ENCODE results near the gene C1QTNF12.

The C1QTNF12 gene

DNA sequence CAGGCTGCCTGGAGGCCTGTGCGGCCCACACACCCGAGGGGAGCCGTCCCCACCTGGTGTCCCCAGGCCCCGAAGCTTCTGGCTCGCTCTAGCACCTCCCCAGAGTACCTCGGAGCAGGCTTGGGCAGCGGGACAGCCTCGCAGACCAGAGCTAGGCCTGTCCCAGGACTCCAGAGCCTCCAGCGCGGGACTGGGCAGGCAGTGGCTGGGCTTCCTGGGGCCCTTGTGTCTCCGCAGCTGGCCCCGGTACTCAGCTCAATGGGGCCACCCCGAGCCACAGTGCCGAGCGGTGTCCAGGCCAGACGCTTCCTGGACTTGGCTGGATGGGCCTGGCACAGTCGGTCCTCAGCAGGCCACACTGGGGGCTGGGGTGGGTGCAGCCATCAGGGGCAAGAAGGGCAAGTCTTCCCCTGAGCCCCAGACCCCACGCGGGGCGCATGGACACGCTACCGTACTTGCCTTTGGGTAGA lies 38.6 kb upstream of the C1QTNF12 start:
- TF ChIP-seq, protein P1, sequence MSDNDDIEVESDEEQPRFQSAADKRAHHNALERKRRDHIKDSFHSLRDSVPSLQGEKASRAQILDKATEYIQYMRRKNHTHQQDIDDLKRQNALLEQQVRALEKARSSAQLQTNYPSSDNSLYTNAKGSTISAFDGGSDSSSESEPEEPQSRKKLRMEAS (IDR thresholded peaks at IDR 0.05): no peak
- TF ChIP-seq, protein P2, sequence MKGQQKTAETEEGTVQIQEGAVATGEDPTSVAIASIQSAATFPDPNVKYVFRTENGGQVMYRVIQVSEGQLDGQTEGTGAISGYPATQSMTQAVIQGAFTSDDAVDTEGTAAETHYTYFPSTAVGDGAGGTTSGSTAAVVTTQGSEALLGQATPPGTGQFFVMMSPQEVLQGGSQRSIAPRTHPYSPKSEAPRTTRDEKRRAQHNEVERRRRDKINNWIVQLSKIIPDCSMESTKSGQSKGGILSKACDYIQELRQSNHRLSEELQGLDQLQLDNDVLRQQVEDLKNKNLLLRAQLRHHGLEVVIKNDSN (IDR thresholded peaks at IDR 0.05): no peak
- TF ChIP-seq EP300 (IDR thresholded peaks at IDR 0.05; ENCODE audit: borderline replicate concordance) (no peak), TAF1 (IDR thresholded peaks at IDR 0.05; ENCODE audit: low read depth) (no peak), TCF12 (IDR thresholded peaks at IDR 0.05; ENCODE audit: low read depth) (no peak), EGR1 (IDR thresholded peaks at IDR 0.05) (no peak), RAD21 (IDR thresholded peaks at IDR 0.05; ENCODE audit: low read depth) (no peak), CEBPB (IDR thresholded peaks at IDR 0.05) (no peak), FOXM1 (IDR thresholded peaks at IDR 0.05; ENCODE audit: borderline replicate concordance, low read depth) (no peak), TEAD4 (IDR thresholded peaks at IDR 0.05) (no peak), CREB1 (IDR thresholded peaks at IDR 0.05; ENCODE audit: low read depth) (no peak), NFIC (IDR thresholded peaks at IDR 0.05) (no peak), ZBTB7A (IDR thresholded peaks at IDR 0.05; ENCODE audit: low read depth) (no peak), YY1 (IDR thresholded peaks at IDR 0.05; ENCODE audit: low read depth) (no peak)
- TF ChIP-seq, protein P3, sequence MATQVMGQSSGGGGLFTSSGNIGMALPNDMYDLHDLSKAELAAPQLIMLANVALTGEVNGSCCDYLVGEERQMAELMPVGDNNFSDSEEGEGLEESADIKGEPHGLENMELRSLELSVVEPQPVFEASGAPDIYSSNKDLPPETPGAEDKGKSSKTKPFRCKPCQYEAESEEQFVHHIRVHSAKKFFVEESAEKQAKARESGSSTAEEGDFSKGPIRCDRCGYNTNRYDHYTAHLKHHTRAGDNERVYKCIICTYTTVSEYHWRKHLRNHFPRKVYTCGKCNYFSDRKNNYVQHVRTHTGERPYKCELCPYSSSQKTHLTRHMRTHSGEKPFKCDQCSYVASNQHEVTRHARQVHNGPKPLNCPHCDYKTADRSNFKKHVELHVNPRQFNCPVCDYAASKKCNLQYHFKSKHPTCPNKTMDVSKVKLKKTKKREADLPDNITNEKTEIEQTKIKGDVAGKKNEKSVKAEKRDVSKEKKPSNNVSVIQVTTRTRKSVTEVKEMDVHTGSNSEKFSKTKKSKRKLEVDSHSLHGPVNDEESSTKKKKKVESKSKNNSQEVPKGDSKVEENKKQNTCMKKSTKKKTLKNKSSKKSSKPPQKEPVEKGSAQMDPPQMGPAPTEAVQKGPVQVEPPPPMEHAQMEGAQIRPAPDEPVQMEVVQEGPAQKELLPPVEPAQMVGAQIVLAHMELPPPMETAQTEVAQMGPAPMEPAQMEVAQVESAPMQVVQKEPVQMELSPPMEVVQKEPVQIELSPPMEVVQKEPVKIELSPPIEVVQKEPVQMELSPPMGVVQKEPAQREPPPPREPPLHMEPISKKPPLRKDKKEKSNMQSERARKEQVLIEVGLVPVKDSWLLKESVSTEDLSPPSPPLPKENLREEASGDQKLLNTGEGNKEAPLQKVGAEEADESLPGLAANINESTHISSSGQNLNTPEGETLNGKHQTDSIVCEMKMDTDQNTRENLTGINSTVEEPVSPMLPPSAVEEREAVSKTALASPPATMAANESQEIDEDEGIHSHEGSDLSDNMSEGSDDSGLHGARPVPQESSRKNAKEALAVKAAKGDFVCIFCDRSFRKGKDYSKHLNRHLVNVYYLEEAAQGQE (IDR thresholded peaks at IDR 0.05; ENCODE audit: low read depth): no peak

DNA sequence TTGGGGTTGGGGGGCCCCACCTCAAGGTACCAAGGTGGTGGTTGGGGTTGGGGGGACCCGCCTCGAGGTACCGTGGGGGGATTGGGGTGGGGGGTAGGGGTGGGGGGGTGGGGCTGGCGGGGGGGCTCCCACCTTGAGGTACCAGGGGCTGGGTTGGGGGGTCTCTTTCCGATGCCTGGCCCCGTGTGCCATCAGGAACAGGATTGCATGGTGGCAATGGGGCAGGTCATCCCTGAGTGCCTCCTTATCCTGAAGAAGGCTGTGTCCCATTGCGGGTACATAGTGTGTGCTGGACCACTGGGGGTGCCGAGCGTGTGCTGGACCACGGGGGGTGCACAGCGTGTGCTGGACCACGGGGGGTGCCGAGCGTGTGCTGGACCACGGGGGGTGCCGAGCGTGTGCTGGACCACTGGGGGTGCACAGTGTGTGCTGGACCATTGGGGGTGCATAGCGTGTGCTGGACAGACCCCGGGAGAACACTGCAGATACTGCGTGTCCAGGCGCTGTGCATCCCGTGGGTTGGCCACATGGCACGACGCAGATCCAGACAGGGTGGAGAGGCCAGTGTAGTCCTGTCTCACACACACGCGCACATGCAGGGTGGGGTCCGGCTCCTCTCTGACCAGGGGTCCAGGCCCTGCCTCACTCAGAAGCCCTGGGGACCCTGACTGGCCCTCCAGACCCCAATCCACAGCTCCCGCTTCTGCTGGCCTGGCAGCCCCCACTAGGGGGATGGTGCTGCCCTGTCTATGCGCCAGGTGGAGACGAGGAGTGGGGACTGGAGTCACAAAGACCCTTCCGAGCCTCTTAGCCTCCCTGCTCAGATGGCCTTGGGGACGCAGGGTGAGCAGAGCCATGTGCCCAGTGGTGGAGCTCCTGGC lies 37.9 kb upstream of the C1QTNF12 start:
- TF ChIP-seq ZBTB7A (IDR thresholded peaks at IDR 0.05; ENCODE audit: low read depth): 0 out of 2 replicates have a peak, but pooled peaks have one; percentile 24
- TF ChIP-seq TCF12 (IDR thresholded peaks at IDR 0.05; ENCODE audit: low read depth): no peak
- TF ChIP-seq NFIC (IDR thresholded peaks at IDR 0.05): no peak
- TF ChIP-seq RAD21 (IDR thresholded peaks at IDR 0.05; ENCODE audit: low read depth): no peak
- TF ChIP-seq, protein P2 (IDR thresholded peaks at IDR 0.05): no peak
- TF ChIP-seq EP300 (IDR thresholded peaks at IDR 0.05; ENCODE audit: borderline replicate concordance): no peak
- no peak for TF ChIP-seq TEAD4 (IDR thresholded peaks at IDR 0.05)
- no peak for TF ChIP-seq TAF1 (IDR thresholded peaks at IDR 0.05; ENCODE audit: low read depth)

DNA sequence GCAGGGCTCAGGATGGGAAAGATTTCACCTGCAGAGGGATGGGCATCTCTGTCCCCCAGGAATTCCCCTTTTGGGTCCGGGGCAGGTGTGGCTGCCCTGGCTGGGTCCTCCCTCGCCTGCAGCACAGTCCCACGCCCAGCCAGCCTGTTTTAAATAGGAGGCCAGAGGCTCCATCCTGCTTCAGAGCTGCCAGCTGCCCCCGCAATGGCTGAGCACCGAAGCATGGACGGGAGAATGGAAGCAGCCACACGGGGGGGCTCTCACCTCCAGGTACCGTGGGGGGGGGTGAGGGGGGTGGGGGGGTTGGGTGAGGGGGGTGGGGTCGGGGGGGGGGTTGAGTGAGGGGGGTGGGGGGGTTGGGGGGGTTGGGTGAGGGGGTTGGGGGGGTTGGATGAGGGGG lies 37.3 kb upstream of the C1QTNF12 start:
- TF ChIP-seq TAF1 (IDR thresholded peaks at IDR 0.05; ENCODE audit: low read depth) (no peak), EGR1 (IDR thresholded peaks at IDR 0.05) (peak; percentile 85), ZBTB7A (IDR thresholded peaks at IDR 0.05; ENCODE audit: low read depth) (no peak)
- TF ChIP-seq, protein P1 (IDR thresholded peaks at IDR 0.05): no peak

DNA sequence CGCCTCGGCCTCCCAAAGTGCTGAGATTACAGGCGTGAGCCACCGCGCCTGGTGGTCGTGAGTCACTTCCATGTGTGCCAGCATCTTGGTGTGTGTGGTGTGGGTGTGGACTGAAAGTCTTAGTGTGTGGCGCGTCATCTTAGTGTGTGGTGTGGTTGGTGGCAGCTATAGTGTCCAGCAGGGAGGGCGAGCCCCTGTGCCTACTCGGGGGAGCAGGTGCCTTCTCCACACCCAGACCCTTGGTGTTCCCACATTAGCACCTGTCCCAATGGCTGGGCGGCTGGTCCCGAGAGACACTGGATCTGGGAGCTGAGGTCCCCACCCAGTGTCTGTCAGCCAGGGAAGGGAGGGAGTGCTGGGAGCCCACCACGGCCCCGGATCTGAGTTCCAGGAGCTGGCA lies 36.5 kb upstream of the C1QTNF12 start:
- no peak for TF ChIP-seq TCF12 (IDR thresholded peaks at IDR 0.05; ENCODE audit: low read depth)
- no peak for TF ChIP-seq TEAD4 (IDR thresholded peaks at IDR 0.05)
- TF ChIP-seq TAF1 (IDR thresholded peaks at IDR 0.05; ENCODE audit: low read depth): no peak
- TF ChIP-seq, protein P3 (IDR thresholded peaks at IDR 0.05; ENCODE audit: low read depth): no peak

DNA sequence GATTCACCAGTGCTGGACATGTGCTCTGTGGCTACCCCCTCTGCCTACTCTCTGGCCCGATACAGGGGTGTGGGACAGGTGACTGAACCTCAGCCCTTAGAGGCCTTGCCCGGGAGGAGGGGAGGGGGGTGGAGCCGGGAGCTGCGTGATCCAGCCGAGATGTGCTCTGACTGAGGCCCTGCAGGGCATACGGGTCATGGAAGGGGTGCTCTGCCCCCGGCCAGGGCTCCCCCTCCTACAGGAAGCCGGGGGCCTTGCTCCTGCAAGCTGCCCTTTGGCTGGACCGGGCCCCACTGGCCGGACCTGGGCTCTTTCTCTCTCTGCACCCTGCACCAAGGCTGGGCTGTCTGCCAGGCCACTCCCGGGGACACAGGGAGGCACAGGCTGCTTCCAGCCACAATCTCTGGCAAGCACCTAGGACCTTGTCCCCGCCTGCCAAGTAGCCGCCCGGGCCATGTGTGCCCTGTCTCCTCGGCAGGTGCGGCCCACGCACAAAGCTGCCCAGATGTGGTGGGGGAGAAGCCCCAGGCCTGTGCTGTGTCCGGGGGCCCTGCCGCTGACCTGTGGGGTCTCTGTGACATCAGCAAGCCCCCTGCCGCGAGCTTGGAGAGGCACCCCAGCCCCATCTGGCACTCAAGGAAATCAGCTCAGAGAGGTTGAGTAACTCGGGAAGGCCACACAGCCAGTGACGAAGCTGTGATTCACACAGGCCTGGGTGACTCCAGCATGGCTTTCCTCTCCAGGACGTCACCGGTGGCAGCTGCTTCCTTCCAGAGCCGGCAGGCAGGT lies 35.2 kb upstream of the C1QTNF12 start:
- TF ChIP-seq RAD21 (IDR thresholded peaks at IDR 0.05; ENCODE audit: low read depth) (no peak), ZBTB7A (IDR thresholded peaks at IDR 0.05; ENCODE audit: low read depth) (peak; percentile 37; the same call in 1 of the 2 replicates), NFIC (IDR thresholded peaks at IDR 0.05) (peak; percentile 68), EGR1 (IDR thresholded peaks at IDR 0.05) (0 out of 2 replicates have a peak, but pooled peaks have one; percentile 12)
